GM12878 (cell line): ENCODE results near the gene PHLDA2.

Experiments used
- EP300 ChIP-seq, 2 experiments: fragments of 150-350 bp in 1 of 2; IDR thresholded peaks; 2 replicates each; pipeline ENCODE4 v1.6.1; 2011 to 2012; ENCODE audit warnings: low read depth in 2 of 2, low read length in 2 of 2, borderline replicate concordance in 1 of 2, improper control_type of control experiment in 1 of 2, inconsistent platforms in 1 of 2; ENCODE audit not compliant: control insufficient read depth in 1 of 2
- POLR2AphosphoS5 ChIP-seq: IDR thresholded peaks from 2 replicates; pipeline ENCODE4 v1.6.1; 2011; ENCODE audit warnings: mild to moderate bottlenecking, low read length, inconsistent platforms
- SIX5 ChIP-seq: IDR thresholded peaks from 2 replicates; pipeline ENCODE4 v1.6.1; 2011; ENCODE audit warnings: mild to moderate bottlenecking, low read depth, low read length, moderate library complexity; ENCODE audit not compliant: severe bottlenecking
- TBL1XR1 ChIP-seq: IDR thresholded peaks from 2 replicates; pipeline ENCODE4 v1.6.1; 2012; ENCODE audit warnings: low read depth, low read length, improper control_type of control experiment
- TF ChIP-seq, protein P1 (sequence below), 3 experiments: IDR thresholded peaks in 2 of 3; conservative IDR thresholded peaks in 1 of 3; 2 replicates each; pipeline ENCODE4 v1.5.1; 2011; ENCODE audit warnings: low read depth in 3 of 3, low read length in 3 of 3, mild to moderate bottlenecking in 3 of 3, control low read depth in 2 of 3, moderate library complexity in 2 of 3, inconsistent platforms in 1 of 3, mixed read lengths in 1 of 3; ENCODE audit not compliant: control insufficient read depth in 2 of 3, insufficient read depth in 1 of 3; ENCODE audit errors: extremely low read depth in 1 of 3

- TF ChIP-seq, protein P1, sequence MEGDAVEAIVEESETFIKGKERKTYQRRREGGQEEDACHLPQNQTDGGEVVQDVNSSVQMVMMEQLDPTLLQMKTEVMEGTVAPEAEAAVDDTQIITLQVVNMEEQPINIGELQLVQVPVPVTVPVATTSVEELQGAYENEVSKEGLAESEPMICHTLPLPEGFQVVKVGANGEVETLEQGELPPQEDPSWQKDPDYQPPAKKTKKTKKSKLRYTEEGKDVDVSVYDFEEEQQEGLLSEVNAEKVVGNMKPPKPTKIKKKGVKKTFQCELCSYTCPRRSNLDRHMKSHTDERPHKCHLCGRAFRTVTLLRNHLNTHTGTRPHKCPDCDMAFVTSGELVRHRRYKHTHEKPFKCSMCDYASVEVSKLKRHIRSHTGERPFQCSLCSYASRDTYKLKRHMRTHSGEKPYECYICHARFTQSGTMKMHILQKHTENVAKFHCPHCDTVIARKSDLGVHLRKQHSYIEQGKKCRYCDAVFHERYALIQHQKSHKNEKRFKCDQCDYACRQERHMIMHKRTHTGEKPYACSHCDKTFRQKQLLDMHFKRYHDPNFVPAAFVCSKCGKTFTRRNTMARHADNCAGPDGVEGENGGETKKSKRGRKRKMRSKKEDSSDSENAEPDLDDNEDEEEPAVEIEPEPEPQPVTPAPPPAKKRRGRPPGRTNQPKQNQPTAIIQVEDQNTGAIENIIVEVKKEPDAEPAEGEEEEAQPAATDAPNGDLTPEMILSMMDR (IDR thresholded peaks at IDR 0.05 in 2 of 3, conservative IDR thresholded peaks at IDR 0.05 in 1 of 3; ENCODE audit: control insufficient read depth in 2 of 3, extremely low read depth in 1 of 3, insufficient read depth in 1 of 3, low read depth in 3 of 3, low read length in 3 of 3) = no peak
- TF ChIP-seq SIX5 (no peak), POLR2AphosphoS5 (no peak), EP300 (IDR thresholded peaks at IDR 0.05; ENCODE audit: borderline replicate concordance in 1 of 2, control insufficient read depth in 1 of 2, low read depth in 2 of 2, low read length in 2 of 2) (no peak), TBL1XR1 (no peak)
These were observed 47.9 kb upstream of the PHLDA2 start for GRCh38 chr11:2977113-2977512.
